Loucy (cell line): ENCODE measurements around the gene MPO.

Experiments
- CTCF ChIP-seq: fragments of 200-600 bp; sonication (generic); conservative IDR thresholded peaks from 2 replicates; pipeline ENCODE4 v1.5.1; 2014; ENCODE audit warnings: mild to moderate bottlenecking, antibody characterized with exemption, low read length
- EZH2phosphoT487 ChIP-seq: fragments of 200-600 bp; IDR thresholded peaks from 2 replicates; pipeline ENCODE4 v1.6.1; 2018; ENCODE audit warnings: antibody characterized with exemption, mild to moderate bottlenecking, moderate library complexity, borderline replicate concordance

DNA sequence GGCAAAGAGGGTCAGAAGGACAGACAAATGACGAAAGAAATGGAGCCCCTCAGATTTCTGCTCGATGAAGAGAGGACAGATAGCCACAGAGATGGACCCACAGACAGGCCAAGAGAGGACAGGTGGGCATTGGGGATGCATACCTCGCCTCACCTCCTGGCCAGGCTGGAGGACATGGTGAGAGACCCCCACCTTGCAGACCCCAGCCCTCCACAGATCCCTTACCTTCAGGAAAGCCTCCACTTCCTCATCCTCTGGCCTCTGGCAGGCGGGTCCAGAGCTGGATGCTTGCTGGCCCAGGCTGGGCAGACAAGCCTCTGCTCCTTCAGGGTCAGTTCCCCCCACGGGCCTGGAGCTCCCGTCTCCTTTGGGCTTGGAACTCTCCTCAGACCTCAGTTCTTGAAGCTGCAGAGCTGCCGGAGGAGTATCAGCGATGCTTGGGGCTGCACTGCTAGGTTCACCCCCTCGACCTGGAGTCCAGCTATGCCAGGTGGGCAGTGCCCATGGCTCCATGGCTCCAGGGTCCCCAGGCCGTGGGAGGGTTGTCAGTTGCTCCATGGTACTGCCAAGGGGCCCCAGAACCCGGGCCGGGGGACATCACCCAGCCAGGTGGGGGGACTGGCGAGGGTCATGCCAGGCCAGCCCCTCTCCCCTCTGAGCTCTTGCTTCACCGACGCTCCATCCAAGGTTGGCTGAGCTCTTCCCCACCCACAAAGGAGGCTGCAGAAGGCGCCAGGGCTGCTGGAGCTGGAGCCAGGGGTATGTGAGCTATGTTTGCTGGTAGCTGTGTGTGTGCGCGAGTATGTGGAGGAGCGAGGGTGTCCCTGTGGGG lies 46.8 kb upstream of the MPO start:
- TF ChIP-seq CTCF, result no peak
- TF ChIP-seq EZH2phosphoT487, result no peak
